GM19395 (cell line): ENCODE results near the gene OR52B4.
"Not testable (repeated sequence)": the region's sequence is repeated elsewhere in the genome, so short reads cannot be mapped to it uniquely, and the experiment has no call there.

Source experiments
- ATAC-seq: cut with Tn5 transposase; IDR thresholded peaks from one replicate; pipeline ENCODE4 v1.9.1; 2021; ENCODE audit warnings: mild to moderate bottlenecking, moderate library complexity; ENCODE audit not compliant: unreplicated experiment

Gene OR52B4

GRCh38 chr11:4368286-4368685, at the start of gene OR52B4:
Gene OR52B4 (minus strand): TSS chr11:4368386. CDS start chr11:4368295, 91 bp downstream.
- ATAC-seq = no peak

GRCh38 chr11:4416816-4417215, 48.6 kb upstream of the OR52B4 start:
- ATAC-seq = no peak

GRCh38 chr11:4416306-4416705, 48.1 kb upstream of the OR52B4 start:
- no peak for ATAC-seq

- not testable (repeated sequence) for ATAC-seq
Measured at GRCh38 chr11:4406206-4406605, 38.0 kb upstream of the OR52B4 start.

- peak; percentile 30 for ATAC-seq
Measured at GRCh38 chr11:4393858-4394223, 25.7 kb upstream of the OR52B4 start.

GRCh38 chr11:4393209-4393857, 25.1 kb upstream of the OR52B4 start, which contains the start of gene TRIM21:
Gene TRIM21 (minus strand): TSS chr11:4393702. CDS start chr11:4390409, 3,293 bp downstream.
- peak; percentile 100 for ATAC-seq

- no peak for ATAC-seq
Measured at GRCh38 chr11:4388221-4388620, 20.0 kb upstream of the OR52B4 start.

GRCh38 chr11:4385978-4386740, 18.0 kb upstream of the OR52B4 start:
- ATAC-seq = no peak

- ATAC-seq = no peak
Measured at GRCh38 chr11:4381901-4382300, 13.7 kb upstream of the OR52B4 start.

- no peak for ATAC-seq
Measured at GRCh38 chr11:4375431-4376140, 7.4 kb upstream of the OR52B4 start.

- no peak for ATAC-seq
Measured at GRCh38 chr11:4370166-4370565, 2.0 kb upstream of the OR52B4 start.

GRCh38 chr11:4348142-4348541, 20.0 kb downstream of the OR52B4 start:
- not testable (repeated sequence) for ATAC-seq

- ATAC-seq = not testable (repeated sequence)
Measured at GRCh38 chr11:4345366-4345765, 22.8 kb downstream of the OR52B4 start.

GRCh38 chr11:4334356-4334755, 33.8 kb downstream of the OR52B4 start:
- not testable (repeated sequence) for ATAC-seq
